Measurements from ENCODE around the gene JMJD4. TPM values are rescaled to one million over a fixed set of nuclear protein-coding genes. Genes with fewer than 3 reads are reported as not detected.
A peak's percentile ranks its signal among the peaks of the same experiment; 100 is the strongest.

The JMJD4 gene
- total and polyA plus RNA-seq, 2 of the 4 experiments (the other 2 are of a cell fraction) = 24.6 to 28.5 TPM

- no peak overlapping the region for H3K4me2 ChIP-seq (ENCODE audit: low read depth, low read length)
- no TSS peak for BruUV-seq (replicated peaks)
These were observed 28.3 kb upstream of the JMJD4 start for GRCh38 chr1:227763246-227764018.

More at GRCh38 chr1:227763246-227764018, 28.3 kb upstream of the JMJD4 start:
- ATAC-seq (ENCODE audit: low read depth) (no peak), DNase-seq (no peak)
- peaks cover 30% of the 10 kb centered on the region for H3K4me1 ChIP-seq (ENCODE audit: control insufficient read depth, insufficient read depth, low read length)
- H4K91ac ChIP-seq (ENCODE audit: insufficient read depth, low read depth, low read length) = no peak overlapping the region
- no peaks in the 10 kb centered on the region for H3K27me3 ChIP-seq (ENCODE audit: control insufficient read depth, insufficient read depth, low read length)
- no peak overlapping the region for H4K5ac ChIP-seq (ENCODE audit: low read depth, low read length)
- 100% methylated on average over 3 of the region's 16 CpGs; no CpG with 5 or more reads in 1 of the 2 experiments for WGBS, 2 experiments (ENCODE audit: extremely low coverage in 2 of 2, insufficient read length in 1 of 2)
- peaks cover 26% of the 10 kb centered on the region for H3K9me1 ChIP-seq (ENCODE audit: insufficient read depth, low read length)
- ChIA-PET POLR2A (ENCODE audit: unreplicated experiment) (no interaction called here), CTCF (interaction anchor here (0.6 to 2.0 kb wide), 3 partner anchors 182 to 250 kb away, joined by 5 to 7 read pairs (median 5); no protein-coding TSS in a partner anchor)
- intact Hi-C loops (cut with micrococcal nuclease) (loop anchor here (5.0 kb wide), 1 partner anchor 319 kb away; the partner anchor contains the start of gene ARF1), dilution Hi-C loops (cut with HindIII; ENCODE audit: low sequenced_read_pairs, unreplicated experiment) (no loop called here), in situ Hi-C loops (cut with MboI; ENCODE audit: low sequenced_read_pairs) (loop anchor here (5.0 to 10.0 kb wide), 2 partner anchors 184 to 321 kb away; partner anchors contain the start of genes ARF1 and WNT9A)
- H2AFZ ChIP-seq (replicated peaks; ENCODE audit: low read length, poor library complexity) = no peak overlapping the region
- no peak overlapping the region for H3K23ac ChIP-seq (ENCODE audit: low read depth, low read length)
- H3K56ac ChIP-seq (ENCODE audit: extremely low read depth, insufficient read depth, low read length) = no peak overlapping the region
- no peak overlapping the region for H2BK15ac ChIP-seq (ENCODE audit: low read depth, low read length)
- peak overlapping the region; percentile 57; the same call in 1 of the 2 replicates for H3K4ac ChIP-seq (ENCODE audit: low read depth, low read length)
- H3K4me3 ChIP-seq (ENCODE audit: insufficient read depth, low read depth, low read length) = no peak overlapping the region
- TF ChIP-seq RFX5 (IDR thresholded peaks at IDR 0.05; ENCODE audit: low read depth, low read length) = no peak
- no peak for TF ChIP-seq POLR2A (IDR thresholded peaks at IDR 0.05; ENCODE audit: low read depth, low read length)
- TF ChIP-seq USF2 (IDR thresholded peaks at IDR 0.05; ENCODE audit: low read depth, low read length) = no peak
- no peak for TF ChIP-seq CHD1 (IDR thresholded peaks at IDR 0.05; ENCODE audit: low read depth, low read length)
- no peak for TF ChIP-seq CTCF (conservative IDR thresholded peaks at IDR 0.05; ENCODE audit: low read depth, low read length)
- no peak for TF ChIP-seq ELK1 (IDR thresholded peaks at IDR 0.05; ENCODE audit: borderline replicate concordance, low read depth, low read length)
- no peak for TF ChIP-seq CEBPB (IDR thresholded peaks at IDR 0.05; ENCODE audit: low read depth, low read length)
- no peak overlapping the region for H4K8ac ChIP-seq (ENCODE audit: low read depth in 2 of 2, low read length in 2 of 2)
- H2AK9ac ChIP-seq (replicated peaks; ENCODE audit: low read depth, low read length, poor library complexity) = peak overlapping the region; percentile 3
- H3K79me1 ChIP-seq (ENCODE audit: low read depth in 1 of 2, low read length in 2 of 2) = peaks cover 22 to 80% of the 10 kb centered on the region in 2 experiments; a peak in 3 of 4 replicates
- no peak overlapping the region for H2BK120ac ChIP-seq (ENCODE audit: low read depth, low read length)
- peaks cover 59% of the 10 kb centered on the region for H4K20me1 ChIP-seq (ENCODE audit: insufficient read depth, low read length)
- H2AK5ac ChIP-seq (ENCODE audit: low read depth, low read length) = peak overlapping the region; percentile 30; the same call in 1 of the 2 replicates
- H3K14ac ChIP-seq (replicated peaks; ENCODE audit: low read depth, low read length) = no peak overlapping the region
- no peak overlapping the region for H2BK20ac ChIP-seq (ENCODE audit: low read depth, low read length)
- no peak overlapping the region for H3K18ac ChIP-seq (ENCODE audit: low read depth, low read length)
- H2BK5ac ChIP-seq (ENCODE audit: low read depth, low read length, poor library complexity, severe bottlenecking) = peak overlapping the region; percentile 39
- H3K27ac ChIP-seq (ENCODE audit: insufficient read depth, low read length) = no peak overlapping the region
- H3K36me3 ChIP-seq (ENCODE audit: control insufficient read depth, insufficient read depth, low read length) = peaks cover 35% of the 10 kb centered on the region
- H3K9ac ChIP-seq (ENCODE audit: low read depth, low read length) = no peak overlapping the region
- H3K9me3 ChIP-seq (ENCODE audit: control insufficient read depth, insufficient read depth, low read length) = no peaks in the 10 kb centered on the region
